Measurements from ENCODE around the gene LAMC2.

LAMC2 gene

DNA sequence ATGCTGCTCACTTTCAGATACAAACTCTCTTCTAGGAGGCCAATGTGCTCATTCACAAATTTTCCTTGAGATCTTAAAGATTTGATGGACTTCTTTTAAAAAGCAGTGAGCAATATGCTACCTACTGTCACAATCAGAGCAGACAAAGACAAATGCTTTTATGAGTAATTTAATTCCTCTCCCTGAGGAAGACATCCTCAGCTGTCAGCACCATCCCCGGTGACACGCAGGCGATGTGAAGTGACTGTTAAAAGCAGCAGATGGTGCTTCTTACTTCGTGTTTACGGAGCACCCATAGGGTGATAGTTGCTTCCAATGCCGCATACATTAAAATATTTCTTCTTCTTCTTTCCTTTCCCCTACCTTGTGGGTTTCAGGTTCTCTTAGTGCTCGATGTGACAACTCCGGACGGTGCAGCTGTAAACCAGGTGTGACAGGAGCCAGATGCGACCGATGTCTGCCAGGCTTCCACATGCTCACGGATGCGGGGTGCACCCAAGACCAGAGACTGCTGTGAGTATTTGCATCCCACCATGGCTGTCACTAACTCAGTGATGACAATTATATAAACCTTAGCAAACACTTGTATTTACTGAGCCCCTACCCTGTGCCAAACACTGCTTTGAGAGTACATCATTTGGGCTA lies 29.1 kb downstream of the LAMC2 start:
- Histone ChIP-seq H3K9ac (ENCODE audit: low read depth, low read length) (no peak overlapping the region), H3K4me3 (ENCODE audit: low read length) (no peak overlapping the region), H3K9me3 (ENCODE audit: insufficient read depth, low read depth, low read length) (no peaks in the 10 kb centered on the region), H3K27me3 (ENCODE audit: insufficient read depth, low read length) (no peaks in the 10 kb centered on the region), H3K27ac (ENCODE audit: low read length) (no peak overlapping the region), H3K36me3 (ENCODE audit: insufficient read depth, low read depth, low read length) (no peaks in the 10 kb centered on the region), H3K4me1 (ENCODE audit: insufficient read depth, low read length) (peaks cover 3% of the 10 kb centered on the region; the same call in 1 of the 2 replicates)

DNA sequence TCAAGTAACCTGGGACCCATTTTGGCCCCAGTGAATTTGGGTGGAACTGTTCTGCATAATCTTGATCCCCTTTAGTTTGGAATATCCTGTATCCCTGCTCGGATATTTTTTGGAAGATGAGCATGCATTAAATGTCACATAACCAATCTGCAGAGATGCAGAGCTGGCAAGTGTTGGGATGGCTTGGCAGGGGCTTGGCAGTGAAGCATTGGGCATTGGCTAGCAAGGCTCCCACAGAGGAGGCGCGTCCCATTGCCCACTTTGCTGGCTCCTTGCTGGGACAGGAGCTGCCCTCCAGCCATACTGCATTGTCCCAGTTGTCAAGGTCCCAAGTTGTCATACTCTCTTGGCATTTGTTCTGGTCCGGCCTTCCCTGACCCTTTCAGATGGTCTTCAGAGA lies 29.9 kb downstream of the LAMC2 start:
- H3K4me3 ChIP-seq (ENCODE audit: low read length), result no peak overlapping the region
- H3K27ac ChIP-seq (ENCODE audit: low read length), result no peak overlapping the region
- H3K36me3 ChIP-seq (ENCODE audit: insufficient read depth, low read depth, low read length), result no peaks in the 10 kb centered on the region
- no peaks in the 10 kb centered on the region for H3K27me3 ChIP-seq (ENCODE audit: insufficient read depth, low read length)
- H3K4me1 ChIP-seq (ENCODE audit: insufficient read depth, low read length), result peaks cover 3% of the 10 kb centered on the region; the same call in 1 of the 2 replicates
- no peaks in the 10 kb centered on the region for H3K9me3 ChIP-seq (ENCODE audit: insufficient read depth, low read depth, low read length)
- no peak overlapping the region for H3K9ac ChIP-seq (ENCODE audit: low read depth, low read length)

DNA sequence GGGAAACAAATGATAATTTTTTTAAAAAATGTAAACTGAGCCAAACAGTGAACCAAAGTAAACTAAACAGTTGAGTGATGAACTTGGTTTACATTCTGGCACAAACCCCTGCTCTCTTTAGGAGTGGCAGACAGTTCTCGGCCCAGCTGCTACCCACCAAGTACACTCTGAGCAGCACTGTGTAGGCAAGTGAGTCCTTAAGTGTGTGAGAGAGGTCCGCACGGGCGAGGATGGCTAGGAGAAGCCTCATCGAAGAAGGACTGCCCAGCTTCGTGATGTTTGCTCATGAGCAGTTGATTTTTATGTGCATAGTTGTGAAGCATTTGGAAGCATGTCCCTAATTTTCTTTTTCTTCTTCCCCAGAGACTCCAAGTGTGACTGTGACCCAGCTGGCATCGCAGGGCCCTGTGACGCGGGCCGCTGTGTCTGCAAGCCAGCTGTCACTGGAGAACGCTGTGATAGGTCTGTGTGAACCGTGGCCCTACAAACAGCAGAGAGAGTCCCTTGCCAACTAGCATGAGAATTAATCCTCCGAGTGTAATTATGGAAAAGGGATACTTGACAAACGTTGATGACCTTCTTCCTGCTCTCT lies 32.1 kb downstream of the LAMC2 start:
- Histone ChIP-seq H3K27ac (ENCODE audit: low read length) (no peak overlapping the region), H3K4me1 (ENCODE audit: insufficient read depth, low read length) (peaks cover 3% of the 10 kb centered on the region; the same call in 1 of the 2 replicates)

DNA sequence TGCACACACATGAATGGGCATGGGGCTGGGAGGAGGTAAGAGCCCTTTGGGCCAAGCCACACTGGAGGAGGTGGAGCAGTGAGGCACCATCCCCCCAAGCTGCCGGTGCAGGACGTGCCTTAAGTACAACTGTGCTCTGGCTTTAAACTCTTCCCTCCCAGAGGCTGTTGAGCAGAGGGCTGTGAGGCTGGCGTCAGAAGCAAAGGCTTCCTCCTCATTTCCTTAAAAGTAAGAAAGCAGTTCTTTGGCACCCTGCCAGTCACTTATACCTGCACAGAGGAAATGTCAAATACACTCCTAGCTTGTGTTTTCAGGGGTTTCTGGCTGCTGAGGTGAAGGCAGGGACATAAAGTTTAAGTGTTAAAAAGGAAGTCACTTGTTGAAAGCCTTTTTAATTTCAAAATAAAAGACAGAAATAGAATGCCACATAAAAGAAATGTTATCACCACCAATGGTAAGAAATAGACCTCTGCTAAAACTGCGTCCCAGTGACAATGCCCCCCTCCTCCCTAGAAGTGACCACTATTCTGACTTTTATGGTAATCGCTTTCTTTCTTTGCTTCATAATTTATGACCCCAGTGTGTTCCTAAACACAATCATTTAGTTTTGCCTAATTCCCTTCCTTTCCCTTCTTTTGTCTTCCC lies 33.0 kb downstream of the LAMC2 start:
- no peak overlapping the region for H3K9ac ChIP-seq (ENCODE audit: low read depth, low read length)
- H3K36me3 ChIP-seq (ENCODE audit: insufficient read depth, low read depth, low read length), result no peaks in the 10 kb centered on the region
- no peak overlapping the region for H3K4me3 ChIP-seq (ENCODE audit: low read length)
- H3K27me3 ChIP-seq (ENCODE audit: insufficient read depth, low read length), result no peaks in the 10 kb centered on the region
- H3K4me1 ChIP-seq (ENCODE audit: insufficient read depth, low read length), result peaks cover 3% of the 10 kb centered on the region; the same call in 1 of the 2 replicates
- no peaks in the 10 kb centered on the region for H3K9me3 ChIP-seq (ENCODE audit: insufficient read depth, low read depth, low read length)
- no peak overlapping the region for H3K27ac ChIP-seq (ENCODE audit: low read length)

More for the DNA sequence above, 32.1 kb downstream of the LAMC2 start:
- Histone ChIP-seq H3K9ac (ENCODE audit: low read depth, low read length) (no peak overlapping the region), H3K4me3 (ENCODE audit: low read length) (no peak overlapping the region), H3K9me3 (ENCODE audit: insufficient read depth, low read depth, low read length) (no peaks in the 10 kb centered on the region), H3K27me3 (ENCODE audit: insufficient read depth, low read length) (no peaks in the 10 kb centered on the region), H3K36me3 (ENCODE audit: insufficient read depth, low read depth, low read length) (no peaks in the 10 kb centered on the region)

DNA sequence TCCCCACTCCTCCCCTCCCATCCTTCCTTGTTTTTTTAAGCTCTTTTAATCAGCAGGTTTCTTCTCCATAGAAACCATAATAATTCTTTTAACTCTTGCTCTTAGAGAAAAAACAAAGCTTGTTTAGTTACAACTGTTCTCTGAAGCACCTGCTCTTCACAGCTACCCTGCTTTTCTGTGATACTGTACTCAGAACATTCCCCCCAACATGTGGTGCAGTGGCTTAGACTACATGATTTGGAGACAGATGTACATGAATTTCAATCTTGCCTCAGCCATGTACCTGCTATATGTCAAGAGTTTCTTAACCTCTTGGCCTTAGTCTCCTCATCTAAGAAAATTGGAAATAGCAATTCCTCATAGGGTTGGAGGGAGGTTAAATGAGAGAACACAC lies 33.5 kb downstream of the LAMC2 start:
- Histone ChIP-seq H3K4me1 (ENCODE audit: insufficient read depth, low read length) (peaks cover 3% of the 10 kb centered on the region; the same call in 1 of the 2 replicates), H3K4me3 (ENCODE audit: low read length) (no peak overlapping the region), H3K9me3 (ENCODE audit: insufficient read depth, low read depth, low read length) (no peaks in the 10 kb centered on the region), H3K9ac (ENCODE audit: low read depth, low read length) (no peak overlapping the region), H3K36me3 (ENCODE audit: insufficient read depth, low read depth, low read length) (no peaks in the 10 kb centered on the region), H3K27me3 (ENCODE audit: insufficient read depth, low read length) (no peaks in the 10 kb centered on the region), H3K27ac (ENCODE audit: low read length) (no peak overlapping the region)

- H3K27me3 ChIP-seq (ENCODE audit: insufficient read depth, low read length), result no peaks in the 10 kb centered on the region
- no peak overlapping the region for H3K9ac ChIP-seq (ENCODE audit: low read depth, low read length)
- H3K4me3 ChIP-seq (ENCODE audit: low read length), result no peak overlapping the region
- no peaks in the 10 kb centered on the region for H3K36me3 ChIP-seq (ENCODE audit: insufficient read depth, low read depth, low read length)
- peaks cover 11% of the 10 kb centered on the region; the same call in 1 of the 2 replicates for H3K4me1 ChIP-seq (ENCODE audit: insufficient read depth, low read length)
- no peak overlapping the region for H3K27ac ChIP-seq (ENCODE audit: low read length)
- H3K9me3 ChIP-seq (ENCODE audit: insufficient read depth, low read depth, low read length), result no peaks in the 10 kb centered on the region
These were observed 36.8 kb downstream of the LAMC2 start for GRCh38 chr1:183222909-183223308.

DNA sequence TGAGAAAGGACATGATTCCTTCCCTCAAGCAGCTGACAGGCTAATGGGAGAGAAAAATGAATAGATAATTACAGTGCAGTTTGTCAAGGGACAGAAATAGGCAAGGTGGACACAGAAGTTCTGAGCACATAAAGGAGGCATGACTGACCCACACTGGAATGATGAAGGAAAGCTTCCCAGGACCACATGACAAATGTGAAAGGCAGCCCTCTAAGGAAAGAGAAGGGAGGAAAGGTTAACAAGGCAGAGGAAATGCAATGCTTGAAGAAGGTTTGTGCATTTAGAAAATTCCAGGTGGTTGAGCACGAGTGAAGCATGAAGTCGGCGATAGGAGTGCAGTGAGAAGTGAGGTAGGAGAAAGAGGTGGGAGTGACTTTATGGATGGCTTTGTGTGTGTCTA lies 37.4 kb downstream of the LAMC2 start:
- Histone ChIP-seq H3K9me3 (ENCODE audit: insufficient read depth, low read depth, low read length) (no peaks in the 10 kb centered on the region), H3K27me3 (ENCODE audit: insufficient read depth, low read length) (no peaks in the 10 kb centered on the region), H3K9ac (ENCODE audit: low read depth, low read length) (no peak overlapping the region)

GRCh38 chr1:183226361-183226760 lies 40.3 kb downstream of the LAMC2 start:
- no peaks in the 10 kb centered on the region for H3K36me3 ChIP-seq (ENCODE audit: insufficient read depth, low read depth, low read length)
- no peak overlapping the region for H3K9ac ChIP-seq (ENCODE audit: low read depth, low read length)
- peaks cover 7% of the 10 kb centered on the region; the same call in 1 of the 2 replicates for H3K4me1 ChIP-seq (ENCODE audit: insufficient read depth, low read length)
- no peaks in the 10 kb centered on the region for H3K27me3 ChIP-seq (ENCODE audit: insufficient read depth, low read length)
- no peak overlapping the region for H3K27ac ChIP-seq (ENCODE audit: low read length)
- no peaks in the 10 kb centered on the region for H3K9me3 ChIP-seq (ENCODE audit: insufficient read depth, low read depth, low read length)
- H3K4me3 ChIP-seq (ENCODE audit: low read length), result no peak overlapping the region

More for the DNA sequence above, 37.4 kb downstream of the LAMC2 start:
- Histone ChIP-seq H3K4me3 (ENCODE audit: low read length) (no peak overlapping the region), H3K4me1 (ENCODE audit: insufficient read depth, low read length) (peaks cover 9% of the 10 kb centered on the region; the same call in 1 of the 2 replicates), H3K36me3 (ENCODE audit: insufficient read depth, low read depth, low read length) (no peaks in the 10 kb centered on the region), H3K27ac (ENCODE audit: low read length) (no peak overlapping the region)

GRCh38 chr1:183226963-183227362 lies 40.9 kb downstream of the LAMC2 start:
- no peaks in the 10 kb centered on the region for H3K9me3 ChIP-seq (ENCODE audit: insufficient read depth, low read depth, low read length)
- no peaks in the 10 kb centered on the region for H3K36me3 ChIP-seq (ENCODE audit: insufficient read depth, low read depth, low read length)
- no peak overlapping the region for H3K4me3 ChIP-seq (ENCODE audit: low read length)
- H3K27me3 ChIP-seq (ENCODE audit: insufficient read depth, low read length), result no peaks in the 10 kb centered on the region
- H3K9ac ChIP-seq (ENCODE audit: low read depth, low read length), result no peak overlapping the region
- no peak overlapping the region for H3K27ac ChIP-seq (ENCODE audit: low read length)
- H3K4me1 ChIP-seq (ENCODE audit: insufficient read depth, low read length), result peaks cover 7% of the 10 kb centered on the region; the same call in 1 of the 2 replicates

GRCh38 chr1:183227422-183228346 lies 41.6 kb downstream of the LAMC2 start:
- no peak overlapping the region for H3K9ac ChIP-seq (ENCODE audit: low read depth, low read length)
- H3K27ac ChIP-seq (ENCODE audit: low read length), result no peak overlapping the region
- no peaks in the 10 kb centered on the region for H3K36me3 ChIP-seq (ENCODE audit: insufficient read depth, low read depth, low read length)
- H3K27me3 ChIP-seq (ENCODE audit: insufficient read depth, low read length), result no peaks in the 10 kb centered on the region
- H3K4me3 ChIP-seq (ENCODE audit: low read length), result no peak overlapping the region
- no peaks in the 10 kb centered on the region for H3K9me3 ChIP-seq (ENCODE audit: insufficient read depth, low read depth, low read length)
- H3K4me1 ChIP-seq (ENCODE audit: insufficient read depth, low read length), result peaks cover 7% of the 10 kb centered on the region; the same call in 1 of the 2 replicates
